WTC11 (cell line): ENCODE data around the gene KIAA0232. TPM values are rescaled to one million over a fixed set of nuclear protein-coding genes. Genes with fewer than 3 reads are reported as not detected.

Experiments used
- ATAC-seq: fragments of 200-7000 bp; cut with Tn5 transposase; 2 replicates; pipeline ENCODE4 v1.10.0; 2021; ENCODE audit warnings: mild to moderate bottlenecking, moderate library complexity
- CTCF ChIA-PET: fragments of 300-600 bp; sonication (Branson Sonifier 250); formaldehyde crosslinking; loops from one replicate; lab custom pipeline; 2021; ENCODE audit warnings: antibody characterized with exemption; lab: Charles Lee
- POLR2A ChIA-PET: fragments of 350-600 bp; sonication (Branson Sonifier 250); formaldehyde crosslinking; loops from one replicate; lab custom pipeline; 2021; ENCODE audit warnings: antibody characterized with exemption; lab: Charles Lee
- DNase-seq: peaks from one replicate; pipeline ENCODE4 v3.0.0; 2021; ENCODE audit warnings: low spot score
- H3K27ac Mint-ChIP-seq: 2 replicates; pipeline ENCODE4 v1.8.0; 2021; ENCODE audit warnings: mixed read lengths
- H3K27me3 Mint-ChIP-seq: 2 replicates; pipeline ENCODE4 v1.8.0; 2021; ENCODE audit warnings: low read depth, mild to moderate bottlenecking, moderate library complexity, mixed read lengths
- H3K36me3 Mint-ChIP-seq: 2 replicates; pipeline ENCODE4 v1.8.0; 2021; ENCODE audit warnings: mixed read lengths
- H3K4me1 Mint-ChIP-seq: 2 replicates; pipeline ENCODE4 v1.8.0; 2022; ENCODE audit warnings: mixed read lengths
- H3K4me3 Mint-ChIP-seq: 2 replicates; pipeline ENCODE4 v1.8.0; 2021; ENCODE audit warnings: mild to moderate bottlenecking, moderate library complexity, mixed read lengths
- H3K9me3 Mint-ChIP-seq: 2 replicates; pipeline ENCODE4 v1.8.0; 2021; ENCODE audit warnings: mixed read lengths
- ATF2 ChIP-seq: sonication (generic); formaldehyde crosslinking; IDR thresholded peaks from 2 replicates; pipeline ENCODE4 v1.8.1; 2022; ENCODE audit warnings: low read depth, missing genetic modification reagents, borderline replicate concordance
- ATF6 ChIP-seq: sonication (generic); formaldehyde crosslinking; IDR thresholded peaks from 2 replicates; pipeline ENCODE4 v1.8.1; 2023; ENCODE audit warnings: mild to moderate bottlenecking, missing genetic modification reagents
- CBFB ChIP-seq: sonication (generic); formaldehyde crosslinking; IDR thresholded peaks from 2 replicates; pipeline ENCODE4 v1.8.1; 2022; ENCODE audit warnings: mild to moderate bottlenecking, low read depth, missing genetic modification reagents
- E2F4 ChIP-seq: sonication (generic); formaldehyde crosslinking; IDR thresholded peaks from 2 replicates; pipeline ENCODE4 v1.8.1; 2022; ENCODE audit warnings: low read depth, mild to moderate bottlenecking, moderate library complexity, missing genetic modification reagents, borderline replicate concordance
- FOXP4 ChIP-seq: sonication (generic); formaldehyde crosslinking; IDR thresholded peaks from 2 replicates; pipeline ENCODE4 v1.8.0; 2022; ENCODE audit warnings: mild to moderate bottlenecking, missing genetic modification reagents
- HMGXB4 ChIP-seq: sonication (generic); formaldehyde crosslinking; IDR thresholded peaks from 2 replicates; pipeline ENCODE4 v1.8.1; 2023; ENCODE audit warnings: mild to moderate bottlenecking, moderate library complexity, missing genetic modification reagents
- KAT7 ChIP-seq: sonication (generic); formaldehyde crosslinking; IDR thresholded peaks from 2 replicates; pipeline ENCODE4 v1.8.1; 2023; ENCODE audit warnings: missing genetic modification reagents, mild to moderate bottlenecking, borderline replicate concordance
- NR1H2 ChIP-seq: sonication (generic); formaldehyde crosslinking; IDR thresholded peaks from 2 replicates; pipeline ENCODE4 v1.9.0; 2021; ENCODE audit warnings: mild to moderate bottlenecking, moderate library complexity, missing genetic modification reagents
- OVOL2 ChIP-seq: fragments of 250-450 bp; sonication (Bioruptor Pico); IDR thresholded peaks from 2 replicates; pipeline ENCODE4 v1.9.0; 2021; ENCODE audit warnings: mild to moderate bottlenecking, borderline replicate concordance
- RELA ChIP-seq: sonication (generic); formaldehyde crosslinking; IDR thresholded peaks from 2 replicates; pipeline ENCODE4 v1.8.1; 2022; ENCODE audit warnings: missing genetic modification reagents, mild to moderate bottlenecking, borderline replicate concordance
- SOX15 ChIP-seq: fragments of 250-450 bp; sonication (Bioruptor Pico); IDR thresholded peaks from 2 replicates; pipeline ENCODE4 v1.9.0; 2021; ENCODE audit warnings: mild to moderate bottlenecking
- USF1 ChIP-seq: sonication (generic); formaldehyde crosslinking; IDR thresholded peaks from 2 replicates; pipeline ENCODE4 v1.8.0; 2022; ENCODE audit warnings: mild to moderate bottlenecking, missing genetic modification reagents
- ZBTB21 ChIP-seq: sonication (generic); formaldehyde crosslinking; IDR thresholded peaks from 2 replicates; pipeline ENCODE4 v1.8.1; 2023; ENCODE audit warnings: mild to moderate bottlenecking, missing genetic modification reagents, borderline replicate concordance
- ZNF512 ChIP-seq: sonication (generic); formaldehyde crosslinking; IDR thresholded peaks from 2 replicates; pipeline ENCODE4 v1.8.1; 2022; ENCODE audit warnings: missing genetic modification reagents, borderline replicate concordance
- ZSCAN18 ChIP-seq: fragments of 250-450 bp; sonication (Bioruptor Pico); IDR thresholded peaks from 2 replicates; pipeline ENCODE4 v2.1.2; 2022; ENCODE audit warnings: mild to moderate bottlenecking, moderate library complexity
- total RNA-seq: library from RNA; stranded (reverse); gene quantifications from 3 replicates; pipeline ENCODE4 v1.2.3, GENCODE V29; 2021

Gene KIAA0232
- total RNA-seq, 1 experiment from 2014 or later = 23.2 TPM

- TF ChIP-seq ATF2 (no peak), NR1H2 (CRISPR knock-in tag) (no peak), RELA (no peak), FOXP4 (CRISPR knock-in tag) (no peak), HMGXB4 (CRISPR knock-in tag) (no peak), ZNF512 (CRISPR knock-in tag) (no peak), USF1 (CRISPR knock-in tag) (no peak), KAT7 (CRISPR knock-in tag) (no peak), CBFB (CRISPR knock-in tag) (no peak), ATF6 (CRISPR knock-in tag) (no peak), E2F4 (CRISPR knock-in tag) (no peak), SOX15 (no peak)
These were observed 143.6 kb downstream of the KIAA0232 start (continued) for GRCh38 chr4:6926081-6926480.

- no peak overlapping the region for H3K4me3 Mint-ChIP-seq
- no peaks in the 10 kb centered on the region for H3K27me3 Mint-ChIP-seq
- no peak overlapping the region for H3K27ac Mint-ChIP-seq
- ChIA-PET CTCF (interaction anchor here (0.6 to 3.5 kb wide), 4 partner anchors 9 to 650 kb away, joined by 3 to 17 read pairs (median 4); partner anchors contain the start of gene GRPEL1), POLR2A (no interaction called here)
- peaks cover 20% of the 10 kb centered on the region for H3K4me1 Mint-ChIP-seq
- H3K9me3 Mint-ChIP-seq = no peaks in the 10 kb centered on the region
- peak; percentile 41 for ATAC-seq
- peaks cover 22% of the 10 kb centered on the region for H3K36me3 Mint-ChIP-seq
- TF ChIP-seq OVOL2 (no peak), USF1 (CRISPR knock-in tag) (no peak), ZBTB21 (no peak), ZSCAN18 (CRISPR knock-in tag) (no peak), ATF6 (CRISPR knock-in tag) (no peak)
- DNase-seq = no peak
These were observed 144.4 kb downstream of the KIAA0232 start for GRCh38 chr4:6926681-6927478.
